ENCODE results near the gene SNX24.
"Not testable (repeated sequence)": the region's sequence is repeated elsewhere in the genome, so short reads cannot be mapped to it uniquely, and the experiment has no call there.

Gene SNX24, protein sequence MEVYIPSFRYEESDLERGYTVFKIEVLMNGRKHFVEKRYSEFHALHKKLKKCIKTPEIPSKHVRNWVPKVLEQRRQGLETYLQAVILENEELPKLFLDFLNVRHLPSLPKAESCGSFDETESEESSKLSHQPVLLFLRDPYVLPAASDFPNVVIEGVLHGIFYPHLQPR

DNA sequence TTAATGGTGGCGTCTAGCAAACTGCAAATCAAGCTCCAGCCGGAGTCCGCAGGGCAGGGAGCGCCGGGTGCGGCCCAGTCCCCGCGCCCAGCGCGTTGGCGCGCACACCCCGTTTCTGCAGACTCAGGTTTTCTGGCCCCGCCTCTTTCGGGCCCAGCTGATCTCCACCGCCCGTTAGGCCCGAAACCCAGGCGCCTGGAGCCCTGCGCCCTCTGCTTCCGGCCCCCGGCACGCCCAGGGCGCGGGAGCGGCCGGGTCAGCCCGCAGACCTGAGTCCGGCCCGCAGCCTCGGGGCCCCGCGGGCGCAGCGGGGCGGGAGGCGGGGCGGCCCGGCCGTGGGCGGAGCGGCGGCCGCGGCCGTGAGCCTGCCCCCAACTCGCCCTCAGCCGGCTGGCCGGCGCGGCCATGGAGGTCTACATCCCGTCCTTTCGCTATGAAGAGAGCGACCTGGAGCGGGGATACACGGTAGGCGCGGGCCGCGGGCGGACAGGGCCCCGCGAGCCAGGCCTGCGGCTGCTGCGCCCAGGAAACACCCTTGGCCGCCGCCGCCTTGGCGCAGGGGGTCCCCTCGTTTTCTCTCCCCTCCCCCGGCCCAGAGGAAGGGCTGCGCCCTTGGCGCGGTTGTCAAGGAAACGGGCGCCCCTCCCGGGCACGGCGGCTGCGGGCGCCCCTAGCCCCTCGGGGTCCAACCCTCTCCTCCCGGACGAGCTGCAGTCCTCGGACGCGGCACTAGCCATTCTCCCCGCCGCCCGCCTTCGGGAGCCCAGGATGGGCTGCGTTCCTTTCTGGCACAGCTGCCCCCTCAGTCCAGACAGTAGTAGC, at the start of gene SNX24:
TSS of gene SNX24 (plus strand) at position 385 of the 822 bp plus-strand sequence. CDS start at position 406, 21 bp downstream.
- DNase-seq (ENCODE audit: low spot score): peak; percentile 86

DNA sequence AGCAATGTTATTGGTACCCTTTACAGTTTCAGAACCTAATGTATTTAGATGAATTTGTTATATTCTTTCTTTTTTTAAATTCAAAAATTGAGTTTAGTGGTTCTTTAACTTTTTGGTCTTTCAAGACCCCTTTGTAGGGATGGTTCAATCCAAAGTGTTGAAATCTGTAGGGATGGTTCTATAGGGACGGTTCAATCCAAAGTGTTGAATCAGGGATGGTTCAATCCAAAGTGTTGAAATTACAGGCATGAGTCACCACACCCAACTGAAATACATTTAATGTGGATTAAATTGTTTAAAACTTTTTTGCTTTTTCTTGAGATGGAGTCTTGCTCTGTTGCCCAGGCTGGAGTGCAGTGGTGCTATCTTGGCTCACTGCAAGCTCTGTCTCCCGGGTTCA, 39.9 kb upstream of the SNX24 start:
- DNase-seq (ENCODE audit: low spot score): no peak

- no peak for DNase-seq (ENCODE audit: low spot score)
Observed at GRCh38 chr5:122810405-122810804, 35.0 kb upstream of the SNX24 start.

DNA sequence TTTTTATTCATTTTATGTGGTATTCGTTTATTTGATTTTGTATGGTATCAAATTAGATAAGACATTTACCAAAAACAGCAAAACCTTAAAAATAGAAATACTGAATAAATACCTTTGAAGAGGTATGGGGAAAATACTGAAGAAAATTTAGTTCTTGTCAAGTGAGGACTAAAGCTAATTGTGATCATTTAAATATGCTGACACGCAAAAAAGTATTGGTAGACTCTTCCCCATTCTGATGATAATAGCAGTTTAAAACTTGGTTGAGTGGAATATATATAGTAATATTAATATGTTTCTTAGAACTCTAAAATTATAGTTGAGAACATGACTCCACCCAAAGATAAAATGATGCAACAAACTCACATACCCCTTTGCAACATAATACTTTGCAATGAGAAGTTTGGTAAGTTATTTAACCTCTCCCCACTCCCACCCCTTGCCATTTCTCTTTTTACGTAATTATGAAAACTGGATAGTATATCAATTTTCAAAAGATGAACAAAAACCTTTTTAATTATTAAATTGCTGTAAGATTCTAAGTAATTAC, 30.1 kb upstream of the SNX24 start:
- DNase-seq (ENCODE audit: low spot score): no peak

- no peak for DNase-seq (ENCODE audit: low spot score)
Observed at GRCh38 chr5:122816756-122817155, 28.7 kb upstream of the SNX24 start.

- no peak for DNase-seq (ENCODE audit: low spot score)
Observed at GRCh38 chr5:122831984-122832383, 13.4 kb upstream of the SNX24 start.

GRCh38 chr5:122835681-122836080, 9.7 kb upstream of the SNX24 start:
- no peak for DNase-seq (ENCODE audit: low spot score)

DNA sequence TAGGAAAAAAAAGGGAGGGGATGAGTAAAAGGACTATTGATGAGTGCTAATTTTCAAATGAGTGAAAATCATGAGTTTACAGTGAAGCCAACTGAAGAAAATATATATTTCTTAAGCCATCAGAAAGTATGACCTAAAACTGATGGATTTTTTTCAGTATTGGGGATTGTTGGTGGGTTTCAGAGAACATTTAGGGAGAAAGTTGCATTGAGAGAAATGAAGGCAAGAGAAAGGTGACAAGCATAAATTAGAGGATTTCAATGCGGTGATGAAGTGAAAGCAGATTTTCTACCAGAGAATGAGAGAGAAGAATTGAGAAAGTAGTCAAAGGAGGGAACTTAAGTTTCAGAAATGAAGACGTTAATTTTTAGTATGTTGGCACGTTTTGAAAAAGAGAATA, 8.5 kb upstream of the SNX24 start:
- no peak for DNase-seq (ENCODE audit: low spot score)

- no peak for DNase-seq (ENCODE audit: low spot score)
Observed at GRCh38 chr5:122839731-122840130, 5.7 kb upstream of the SNX24 start.

- no peak for DNase-seq (ENCODE audit: low spot score)
Observed at GRCh38 chr5:122842016-122842580, 3.3 kb upstream of the SNX24 start.

GRCh38 chr5:122844136-122844909, 1.1 kb upstream of the SNX24 start:
- DNase-seq (ENCODE audit: low spot score): no peak

DNA sequence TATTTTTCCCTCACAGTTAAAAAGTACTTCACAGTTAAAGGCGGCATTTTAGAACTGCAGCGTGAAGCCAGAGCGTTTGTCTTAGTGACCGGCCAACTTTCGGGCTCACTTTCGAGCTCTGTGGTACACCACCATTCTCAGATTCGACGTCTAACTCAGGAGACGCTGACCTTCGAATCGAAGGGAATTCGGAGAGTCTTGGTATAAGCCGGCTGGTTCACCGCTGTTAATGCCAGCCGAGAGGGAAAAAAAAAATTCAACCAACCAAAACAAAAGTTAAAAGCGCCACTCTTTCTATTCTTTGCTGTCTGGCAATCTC, 544 bp upstream of the SNX24 start:
- no peak for DNase-seq (ENCODE audit: low spot score)

DNA sequence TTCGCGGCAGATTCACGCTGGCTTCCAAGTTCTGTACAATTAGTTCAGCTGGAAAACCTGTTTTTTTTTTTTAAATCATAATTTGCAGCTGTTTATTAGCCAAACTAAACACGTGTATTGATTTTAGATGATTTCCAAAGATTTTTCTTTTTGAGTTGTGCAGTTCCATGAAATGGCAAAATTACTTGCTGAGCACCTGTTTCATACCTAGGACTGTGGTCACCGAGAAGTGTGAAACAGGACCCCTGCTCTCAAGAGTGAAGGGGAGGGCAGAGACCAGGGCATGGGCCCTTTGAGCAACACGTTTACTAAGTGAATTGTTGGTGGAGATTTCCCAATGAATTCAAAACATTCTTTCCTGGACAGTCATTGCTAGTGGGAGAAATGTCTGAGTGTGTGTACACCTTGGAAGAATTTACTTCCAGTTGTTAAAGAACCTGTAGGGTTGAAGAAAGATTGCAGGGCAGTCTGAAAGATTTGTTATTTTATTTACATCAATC, 688 bp downstream of the SNX24 start:
- no peak for DNase-seq (ENCODE audit: low spot score)

GRCh38 chr5:122847687-122848081, 2.3 kb downstream of the SNX24 start:
- no peak for DNase-seq (ENCODE audit: low spot score)

DNA sequence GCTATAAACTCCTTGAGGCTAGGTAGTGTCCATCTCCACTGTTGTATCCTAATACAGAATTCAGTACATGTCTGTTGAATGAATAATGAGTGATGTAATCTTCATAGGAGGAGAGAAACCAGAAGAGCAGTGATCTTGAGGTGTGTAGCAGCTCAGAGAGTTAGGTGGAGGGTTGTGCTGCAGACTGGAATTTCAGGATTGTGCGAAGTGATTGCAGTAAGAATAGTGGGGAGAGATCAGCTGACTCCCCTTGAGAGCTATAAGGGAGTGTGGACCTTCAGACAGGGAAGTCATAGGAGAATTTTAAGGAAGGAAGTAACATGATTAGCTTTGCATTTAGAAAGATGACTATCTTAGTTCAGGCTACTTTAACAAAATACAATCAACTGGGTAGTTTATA, 4.4 kb downstream of the SNX24 start:
- DNase-seq (ENCODE audit: low spot score): no peak

GRCh38 chr5:122857538-122857937, 12.1 kb downstream of the SNX24 start:
- DNase-seq (ENCODE audit: low spot score): not testable (repeated sequence)

- no peak for DNase-seq (ENCODE audit: low spot score)
Observed at GRCh38 chr5:122858451-122858850, 13.0 kb downstream of the SNX24 start.

GRCh38 chr5:122863240-122863639, 17.8 kb downstream of the SNX24 start:
- DNase-seq (ENCODE audit: low spot score): no peak

GRCh38 chr5:122863721-122864120, 18.3 kb downstream of the SNX24 start:
- no peak for DNase-seq (ENCODE audit: low spot score)

DNA sequence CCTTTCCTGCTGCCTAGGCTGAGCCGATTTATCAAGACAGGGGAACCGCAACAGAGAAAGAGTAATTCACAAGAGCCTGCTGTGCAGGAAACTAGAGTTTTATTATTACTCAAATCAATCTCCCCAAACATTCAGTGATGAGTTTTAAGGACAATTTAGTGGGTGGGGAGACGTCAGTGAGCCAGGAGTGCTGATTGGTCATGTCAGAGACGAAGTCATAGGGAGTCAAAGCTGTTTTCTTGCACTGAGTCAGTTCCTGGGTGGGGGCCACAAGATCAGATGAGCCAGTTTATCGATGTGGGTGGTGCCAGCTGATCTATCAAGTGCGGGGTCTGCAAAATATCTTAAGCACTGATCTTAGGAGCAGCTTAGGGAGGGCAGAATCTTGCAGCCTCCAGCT, 19.0 kb downstream of the SNX24 start:
- no peak for DNase-seq (ENCODE audit: low spot score)

- DNase-seq (ENCODE audit: low spot score): no peak
Observed at GRCh38 chr5:122864842-122865241, 19.4 kb downstream of the SNX24 start.

GRCh38 chr5:122870219-122870856, 24.9 kb downstream of the SNX24 start:
- no peak for DNase-seq (ENCODE audit: low spot score)

Measured in D341Med (cell line).